ENCODE results near the gene PPP1R13B.

Gene PPP1R13B

GRCh38 chr14:103881268-103882201 lies 34.2 kb upstream of the PPP1R13B start:
- no peak for DNase-seq (ENCODE audit: low spot score)

- peak; percentile 85 for DNase-seq (ENCODE audit: low spot score)
Observed at GRCh38 chr14:103880348-103881267, 33.2 kb upstream of the PPP1R13B start.

- DNase-seq (ENCODE audit: low spot score), result peak; percentile 94
Observed at GRCh38 chr14:103879570-103880347, 32.4 kb upstream of the PPP1R13B start.

GRCh38 chr14:103879118-103879569 lies 31.8 kb upstream of the PPP1R13B start:
- no peak for DNase-seq (ENCODE audit: low spot score)

GRCh38 chr14:103878180-103878579 lies 30.8 kb upstream of the PPP1R13B start:
- DNase-seq (ENCODE audit: low spot score), result no peak

GRCh38 chr14:103875010-103875409 lies 27.6 kb upstream of the PPP1R13B start:
- no peak for DNase-seq (ENCODE audit: low spot score)

- DNase-seq (ENCODE audit: low spot score), result no peak
Observed at GRCh38 chr14:103872481-103873113, 25.2 kb upstream of the PPP1R13B start.

GRCh38 chr14:103871596-103872480 lies 24.5 kb upstream of the PPP1R13B start:
- DNase-seq (ENCODE audit: low spot score), result peak; percentile 47

- DNase-seq (ENCODE audit: low spot score), result no peak
Observed at GRCh38 chr14:103870891-103871595, 23.7 kb upstream of the PPP1R13B start.

GRCh38 chr14:103870144-103870876 lies 22.9 kb upstream of the PPP1R13B start:
- no peak for DNase-seq (ENCODE audit: low spot score)

GRCh38 chr14:103869406-103870143 lies 22.2 kb upstream of the PPP1R13B start:
- no peak for DNase-seq (ENCODE audit: low spot score)

GRCh38 chr14:103868242-103868897 lies 21.0 kb upstream of the PPP1R13B start:
- no peak for DNase-seq (ENCODE audit: low spot score)

GRCh38 chr14:103867523-103867953 lies 20.2 kb upstream of the PPP1R13B start:
- DNase-seq (ENCODE audit: low spot score), result peak; percentile 43

GRCh38 chr14:103867020-103867419 lies 19.6 kb upstream of the PPP1R13B start:
- DNase-seq (ENCODE audit: low spot score), result no peak

GRCh38 chr14:103863245-103863644 lies 15.9 kb upstream of the PPP1R13B start:
- DNase-seq (ENCODE audit: low spot score), result no peak

- DNase-seq (ENCODE audit: low spot score), result no peak
Observed at GRCh38 chr14:103862393-103862782, 15.0 kb upstream of the PPP1R13B start.
